HG03460 (cell line): ENCODE measurements around the gene NKD2.
"Not testable (repeated sequence)": the region's sequence is repeated elsewhere in the genome, so short reads cannot be mapped to it uniquely, and the experiment has no call there.

Source experiments
- ATAC-seq: cut with Tn5 transposase; IDR thresholded peaks from one replicate; pipeline ENCODE4 v1.9.1; 2021; ENCODE audit not compliant: unreplicated experiment

Gene NKD2

DNA sequence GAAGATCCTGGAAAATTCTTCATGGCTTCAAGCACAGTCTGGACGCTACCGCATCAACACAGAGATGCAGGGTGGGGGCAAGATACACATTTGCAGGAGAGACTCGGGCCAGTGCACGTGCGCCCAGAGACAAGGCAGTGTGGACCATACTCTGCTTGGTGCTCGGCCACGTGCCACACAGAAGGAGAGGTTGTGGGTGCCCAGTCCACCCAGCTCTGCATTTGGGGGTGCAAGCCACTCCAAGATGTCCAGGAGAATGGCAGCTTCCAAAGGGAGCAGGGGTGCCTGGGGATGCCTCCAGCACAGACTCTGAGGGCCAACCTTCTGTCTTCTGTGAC lies 4.3 kb downstream of the NKD2 start:
- ATAC-seq: no peak

DNA sequence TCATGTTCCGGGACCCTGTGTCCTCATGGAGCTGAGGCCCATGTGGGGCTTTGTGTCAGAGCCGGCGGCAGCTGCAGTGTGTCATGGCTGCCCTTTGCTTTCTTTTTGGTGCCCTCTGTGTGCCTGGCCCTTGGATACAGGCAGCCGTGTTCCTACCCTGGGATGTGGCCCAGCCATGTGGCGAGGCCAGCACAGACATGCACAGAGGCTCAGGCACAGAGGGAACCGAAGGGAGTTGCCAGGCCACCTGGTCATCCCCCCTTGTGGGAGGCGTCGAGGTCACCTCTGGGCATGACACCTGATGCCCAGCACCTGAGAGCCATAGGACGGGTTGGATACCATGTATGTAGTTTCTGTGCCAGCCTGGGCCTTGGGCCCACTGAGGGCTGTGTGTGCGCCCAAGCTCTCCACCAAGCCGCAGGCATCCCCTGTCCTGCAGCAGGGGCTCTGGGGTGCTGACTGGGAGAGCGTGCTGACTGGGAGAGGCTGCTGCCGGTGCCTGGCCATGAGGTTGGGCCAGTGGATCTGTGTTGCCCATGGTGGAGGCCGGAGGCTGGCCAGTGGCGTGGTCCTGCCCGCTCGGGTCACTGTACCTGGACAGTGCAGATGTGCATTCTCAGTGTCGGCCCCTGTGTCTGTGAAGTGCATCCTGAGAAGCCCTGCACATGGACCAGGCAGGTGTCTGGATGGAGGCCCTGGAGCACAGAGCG lies 4.8 kb downstream of the NKD2 start:
- no peak for ATAC-seq

DNA sequence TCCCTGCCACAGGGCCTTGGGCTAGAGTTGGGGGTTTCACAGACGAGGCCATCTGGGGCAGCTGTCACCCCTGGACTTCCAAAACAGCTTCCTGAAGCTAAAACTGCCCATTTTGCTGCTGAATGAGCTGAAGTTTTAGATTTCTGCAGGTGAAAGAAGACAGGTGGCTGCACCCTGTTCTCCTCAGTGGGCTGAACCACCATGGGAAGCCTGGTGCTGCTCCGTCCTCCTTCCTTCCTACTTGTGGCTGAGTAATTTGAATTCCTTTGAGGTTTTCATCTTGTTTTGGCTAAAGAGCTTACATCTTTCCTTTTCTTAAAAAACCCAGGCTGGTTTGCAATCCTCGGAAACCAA lies 5.3 kb downstream of the NKD2 start:
- ATAC-seq: no peak

DNA sequence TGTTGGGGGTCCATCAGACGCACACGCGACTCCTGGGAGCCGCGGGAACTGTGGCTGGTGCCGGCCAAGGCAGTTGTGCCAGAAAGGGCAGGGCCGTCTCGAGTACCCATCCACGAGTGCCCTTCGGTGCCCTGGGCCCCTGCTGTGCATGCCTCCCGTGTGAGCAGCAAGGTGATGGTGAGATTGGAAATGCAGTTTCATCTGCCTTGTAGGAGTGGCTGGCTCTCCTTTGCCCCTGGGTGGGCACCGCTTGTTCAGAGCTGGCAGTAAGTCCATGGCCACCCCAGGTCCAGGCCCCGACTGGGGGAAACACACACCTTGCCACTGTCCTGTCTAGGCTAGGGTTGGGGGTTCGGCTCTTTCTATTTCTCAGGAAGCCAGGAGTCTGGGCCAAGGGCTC lies 5.7 kb downstream of the NKD2 start:
- ATAC-seq: no peak

DNA sequence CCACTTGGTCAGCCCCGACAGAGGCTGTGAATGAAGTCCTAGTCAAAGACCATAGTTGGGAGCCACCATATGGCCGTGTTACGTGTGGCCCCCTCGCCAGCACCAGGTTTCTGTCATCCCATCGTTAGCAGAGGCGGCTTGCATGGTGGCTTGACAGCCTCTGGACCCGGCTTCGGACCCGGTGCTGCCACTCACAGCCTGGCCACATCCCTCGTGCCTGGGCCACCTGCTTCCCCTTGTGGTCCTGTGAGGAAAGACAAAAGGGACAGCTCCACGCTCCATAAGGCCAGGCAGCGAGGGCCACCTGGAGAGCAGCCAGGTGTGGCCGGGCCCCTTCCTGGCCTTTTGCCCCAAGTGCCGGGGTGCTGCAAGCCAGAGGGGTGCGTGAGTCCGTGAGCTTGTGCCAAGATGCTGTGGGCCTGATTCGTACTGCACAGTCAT lies 6.2 kb downstream of the NKD2 start:
- no peak for ATAC-seq

DNA sequence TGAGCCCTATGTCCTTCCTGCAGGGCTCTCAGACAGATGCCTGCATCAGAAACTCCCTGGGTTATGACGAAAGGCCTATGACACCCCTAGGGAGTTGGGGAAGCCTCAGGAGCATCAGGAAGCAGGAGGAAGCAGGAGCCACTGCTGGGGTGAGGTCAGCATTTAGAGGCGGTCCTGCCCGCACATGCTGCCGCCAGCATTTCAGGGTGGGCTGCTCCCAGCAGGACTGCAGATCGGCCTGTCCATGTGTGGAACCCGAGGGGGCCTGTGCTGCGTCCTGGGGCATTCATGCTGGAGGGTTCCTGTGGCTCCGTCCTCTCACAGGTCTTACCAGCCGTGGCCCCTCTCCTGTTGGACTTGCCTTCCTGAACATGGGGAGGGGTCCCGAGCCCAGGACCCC lies 6.9 kb downstream of the NKD2 start:
- no peak for ATAC-seq

DNA sequence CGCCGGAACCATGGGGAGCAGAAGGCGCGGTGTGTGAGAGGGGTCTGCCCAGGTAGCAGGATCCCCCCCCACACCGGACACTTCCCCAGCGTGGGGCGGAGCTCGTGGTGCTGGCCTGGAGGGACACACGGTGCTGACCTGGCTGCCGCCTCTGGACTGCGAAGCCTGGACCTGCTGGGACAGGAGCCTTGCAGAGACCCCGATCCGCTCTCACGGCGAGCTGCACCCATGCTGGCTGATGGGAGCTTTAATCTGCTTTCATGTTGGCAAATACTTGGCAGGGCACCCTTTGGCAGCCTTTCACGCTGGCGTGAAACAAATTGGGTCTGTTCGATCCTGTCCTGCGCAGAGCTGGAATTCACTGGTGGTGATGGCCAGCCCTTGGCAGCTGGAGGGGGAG lies 7.4 kb downstream of the NKD2 start:
- no peak for ATAC-seq

DNA sequence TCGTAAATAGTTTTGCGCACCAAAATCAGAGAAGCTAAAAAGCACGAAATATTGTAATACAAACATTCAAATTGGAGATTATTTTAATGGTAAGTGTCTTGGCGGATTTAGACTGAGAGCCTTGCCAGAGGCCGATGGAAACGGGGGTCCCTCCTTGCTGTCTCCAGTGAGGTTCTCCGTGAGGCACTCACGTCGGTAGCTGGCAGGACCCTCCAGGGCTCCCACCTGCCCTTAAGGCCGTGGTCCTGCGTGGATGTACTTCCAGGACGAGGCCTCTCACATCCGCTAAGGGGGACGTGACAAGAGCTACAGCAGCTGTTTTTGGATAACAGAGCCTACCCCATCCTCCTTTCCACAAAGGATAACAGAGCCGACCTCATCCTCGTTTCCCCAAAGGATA lies 7.9 kb downstream of the NKD2 start:
- ATAC-seq: no peak

DNA sequence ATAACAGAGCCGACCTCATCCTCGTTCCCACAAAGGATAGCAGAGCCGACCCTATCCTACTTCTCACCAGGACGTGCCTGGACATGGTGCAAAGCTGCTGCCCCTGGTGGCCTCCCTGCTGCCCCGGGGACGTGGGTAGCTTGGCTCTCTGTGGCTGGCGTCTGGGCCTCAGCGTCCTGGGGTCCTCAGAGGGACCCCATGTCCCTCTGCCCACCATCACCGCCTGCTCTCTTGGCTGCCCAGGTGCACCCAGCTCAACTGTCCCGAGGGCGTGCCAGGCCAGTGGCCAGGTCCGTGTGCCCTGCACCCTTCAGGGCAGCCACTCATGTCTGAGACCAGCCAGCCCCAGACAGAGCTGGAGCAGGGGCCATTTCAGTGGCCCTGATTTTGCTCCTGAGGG lies 8.5 kb downstream of the NKD2 start:
- ATAC-seq: no peak

DNA sequence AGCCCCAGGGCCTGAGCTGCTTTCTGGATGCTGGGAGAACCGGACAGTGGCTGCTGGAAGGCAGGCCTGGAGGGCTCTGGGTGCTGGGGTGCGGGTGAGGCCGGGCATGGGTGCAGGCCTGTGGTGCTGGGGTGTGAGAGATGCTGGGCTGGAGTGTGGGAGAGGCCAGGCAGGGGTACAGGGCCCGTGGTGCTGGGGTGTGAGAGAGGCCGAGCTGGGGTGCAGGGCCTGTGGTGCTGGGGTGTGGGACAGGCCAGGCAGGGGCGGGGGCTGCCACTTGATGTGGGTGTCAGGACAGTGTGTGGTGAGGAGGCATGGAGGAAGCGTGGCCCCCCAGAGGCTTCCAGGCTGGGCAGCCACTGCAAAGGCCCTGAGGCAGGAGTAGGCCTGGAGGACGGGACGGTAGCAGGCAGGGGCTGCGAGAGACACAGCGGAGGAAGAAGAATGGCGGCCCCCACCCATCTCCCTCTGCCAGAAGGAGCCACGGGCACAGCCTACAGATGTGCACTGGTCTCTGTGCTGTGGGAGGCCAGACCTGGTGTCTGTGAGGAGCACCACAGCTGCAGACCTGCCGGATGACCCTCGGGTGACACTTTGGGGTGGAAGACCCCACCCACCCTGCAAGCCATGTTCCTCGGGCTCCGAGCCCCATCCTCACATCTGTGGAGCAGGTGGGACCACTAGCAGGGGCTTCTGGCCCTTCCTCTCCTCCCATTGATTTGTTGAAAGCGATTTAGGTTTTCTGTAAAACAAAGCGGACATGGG lies 9.3 kb downstream of the NKD2 start:
- no peak for ATAC-seq

DNA sequence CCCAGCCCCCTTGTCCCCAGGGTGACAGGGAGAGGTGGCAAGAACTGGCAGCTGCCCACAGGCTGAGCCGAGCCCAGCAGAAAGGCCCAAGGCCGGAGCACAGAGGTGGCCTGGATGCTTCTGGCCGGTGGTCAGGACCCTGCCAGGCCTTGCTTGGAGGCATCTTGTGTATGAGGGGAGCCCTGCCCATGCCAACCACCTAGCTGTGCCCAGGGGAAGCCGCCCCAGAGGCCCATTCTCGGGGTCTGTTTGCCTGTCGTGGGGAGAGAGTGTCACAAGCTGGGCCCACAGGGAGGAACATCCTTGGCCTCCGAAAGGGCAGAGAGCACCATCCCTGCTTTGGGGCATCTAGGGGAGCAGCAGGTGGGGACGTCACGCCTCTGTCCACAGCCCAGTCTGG lies 10.0 kb downstream of the NKD2 start:
- no peak for ATAC-seq

DNA sequence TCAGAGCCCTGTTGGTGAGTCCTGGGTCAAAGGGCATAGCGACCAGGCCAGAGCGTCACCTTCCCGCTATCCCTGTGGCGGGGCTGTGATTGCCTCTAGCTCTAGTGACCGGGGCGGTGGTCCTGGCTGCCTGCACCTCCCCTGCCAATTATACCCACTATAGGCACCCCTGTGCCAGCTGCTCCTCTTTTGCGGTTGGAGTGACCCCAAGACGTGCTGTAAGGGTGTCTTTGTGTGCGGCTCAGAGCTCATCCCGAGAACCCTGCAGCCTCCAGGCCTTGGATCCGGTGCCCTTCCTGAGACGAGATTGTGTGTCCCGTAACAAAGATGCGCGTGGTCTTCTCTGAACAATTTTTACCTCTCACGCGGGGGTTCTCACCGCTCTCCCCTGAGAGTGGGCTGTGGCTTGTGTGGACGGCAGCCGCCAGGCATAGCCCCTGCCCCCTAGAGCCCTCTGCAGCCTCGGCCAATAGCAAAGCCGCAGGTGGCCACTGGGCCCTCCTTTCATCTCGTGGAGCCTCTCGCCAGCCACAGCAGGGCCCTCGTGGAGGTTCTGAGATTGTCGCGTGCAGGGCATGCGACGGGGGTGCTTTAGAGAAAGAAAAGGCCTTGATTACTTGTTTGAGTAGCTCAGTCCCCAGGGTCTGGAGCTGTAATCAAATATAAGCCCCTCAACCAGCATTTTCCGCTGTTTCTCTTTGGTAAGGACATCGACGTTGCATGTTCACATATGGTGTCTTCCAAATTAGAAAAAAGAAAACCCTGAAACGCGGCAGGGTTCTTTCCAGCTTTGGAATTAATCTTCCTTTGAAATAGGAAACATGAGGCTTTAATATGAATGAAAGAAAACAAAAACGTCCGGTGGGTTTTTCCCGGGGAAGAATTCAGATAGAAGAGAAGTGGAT lies 10.7 kb downstream of the NKD2 start:
- no peak for ATAC-seq

DNA sequence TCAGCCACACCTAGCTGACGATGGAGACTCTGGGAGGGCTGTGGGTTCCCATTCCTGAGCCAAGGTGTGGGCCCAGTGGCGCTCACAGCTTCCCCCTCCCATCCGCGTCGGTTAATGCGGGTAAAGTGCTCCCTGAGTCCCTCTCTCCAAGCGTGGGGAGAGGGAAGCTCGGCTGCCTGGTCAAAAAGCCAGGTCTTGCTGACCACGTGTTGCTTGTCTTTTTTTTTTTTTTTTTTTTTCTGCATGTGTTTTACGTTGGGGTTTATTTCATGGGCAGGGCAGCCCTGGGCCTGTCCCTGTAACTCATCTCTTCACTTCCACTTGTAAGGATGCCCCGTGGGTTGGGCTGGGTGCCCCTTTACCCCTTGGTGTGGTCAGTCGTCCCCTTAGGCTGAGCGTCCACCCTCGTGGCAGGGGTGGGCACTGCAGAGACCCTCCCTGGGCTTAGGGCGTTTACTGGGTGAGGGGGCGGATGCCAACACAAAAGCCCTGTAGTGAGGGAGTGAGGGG lies 11.9 kb downstream of the NKD2 start:
- ATAC-seq: no peak

DNA sequence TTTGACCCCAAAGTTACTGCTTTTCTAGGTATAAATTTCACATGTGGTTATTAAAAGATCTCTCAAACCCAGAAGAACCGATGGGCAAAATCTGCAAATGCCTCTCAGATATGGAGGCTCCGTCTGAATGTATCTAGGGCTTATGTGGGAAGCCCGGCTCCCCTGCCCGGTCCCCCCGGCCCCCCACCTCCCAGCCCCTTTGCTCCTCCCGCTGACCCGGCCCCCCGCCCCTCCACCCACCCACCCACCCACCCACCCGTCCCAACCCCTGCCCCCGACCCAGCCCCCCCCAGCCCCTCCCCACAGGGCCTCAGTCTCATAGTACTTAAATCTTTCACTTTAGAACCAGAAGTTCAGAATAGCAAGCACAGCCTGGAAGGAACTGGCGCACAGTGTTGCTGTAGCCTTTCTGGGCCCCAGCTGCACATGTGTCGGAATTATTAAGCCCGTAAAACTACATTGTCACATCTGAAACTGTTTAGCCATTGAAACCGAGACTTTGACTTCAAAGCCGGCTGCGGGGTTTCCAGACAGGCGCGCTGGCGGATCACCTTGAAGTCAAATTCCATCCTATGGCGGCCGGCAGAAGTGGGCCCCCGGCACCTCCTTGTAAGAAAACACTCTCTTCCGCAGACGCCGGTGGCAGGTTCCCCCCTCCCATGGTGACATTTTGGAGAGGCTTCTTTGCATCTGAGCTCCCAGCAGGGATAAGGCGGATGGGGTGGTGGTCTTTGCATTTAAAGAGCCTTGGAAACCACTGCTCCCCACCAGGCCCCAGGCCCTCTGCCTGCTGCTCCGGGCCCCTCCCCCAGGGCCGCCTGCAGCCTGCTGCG lies 12.8 kb downstream of the NKD2 start:
- ATAC-seq: no peak

DNA sequence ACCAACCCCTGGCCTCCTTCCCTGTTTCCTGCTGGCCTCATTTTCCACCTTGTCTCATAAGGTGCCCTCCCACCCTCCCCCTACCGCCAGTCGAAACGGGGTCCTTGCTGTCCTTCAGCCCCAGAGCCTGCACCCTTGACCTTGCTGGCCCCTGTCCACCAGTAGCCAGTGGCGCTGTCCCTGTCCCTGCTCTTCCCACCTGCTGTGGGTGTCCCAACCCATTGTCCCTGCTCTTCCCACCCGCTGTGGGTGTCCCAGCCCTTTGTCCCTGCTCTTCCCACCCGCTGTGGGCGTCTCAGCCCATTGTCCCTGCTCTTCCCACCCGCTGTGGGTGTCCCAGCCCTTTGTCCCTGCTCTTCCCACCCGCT lies 13.4 kb downstream of the NKD2 start:
- ATAC-seq: not testable (repeated sequence)

DNA sequence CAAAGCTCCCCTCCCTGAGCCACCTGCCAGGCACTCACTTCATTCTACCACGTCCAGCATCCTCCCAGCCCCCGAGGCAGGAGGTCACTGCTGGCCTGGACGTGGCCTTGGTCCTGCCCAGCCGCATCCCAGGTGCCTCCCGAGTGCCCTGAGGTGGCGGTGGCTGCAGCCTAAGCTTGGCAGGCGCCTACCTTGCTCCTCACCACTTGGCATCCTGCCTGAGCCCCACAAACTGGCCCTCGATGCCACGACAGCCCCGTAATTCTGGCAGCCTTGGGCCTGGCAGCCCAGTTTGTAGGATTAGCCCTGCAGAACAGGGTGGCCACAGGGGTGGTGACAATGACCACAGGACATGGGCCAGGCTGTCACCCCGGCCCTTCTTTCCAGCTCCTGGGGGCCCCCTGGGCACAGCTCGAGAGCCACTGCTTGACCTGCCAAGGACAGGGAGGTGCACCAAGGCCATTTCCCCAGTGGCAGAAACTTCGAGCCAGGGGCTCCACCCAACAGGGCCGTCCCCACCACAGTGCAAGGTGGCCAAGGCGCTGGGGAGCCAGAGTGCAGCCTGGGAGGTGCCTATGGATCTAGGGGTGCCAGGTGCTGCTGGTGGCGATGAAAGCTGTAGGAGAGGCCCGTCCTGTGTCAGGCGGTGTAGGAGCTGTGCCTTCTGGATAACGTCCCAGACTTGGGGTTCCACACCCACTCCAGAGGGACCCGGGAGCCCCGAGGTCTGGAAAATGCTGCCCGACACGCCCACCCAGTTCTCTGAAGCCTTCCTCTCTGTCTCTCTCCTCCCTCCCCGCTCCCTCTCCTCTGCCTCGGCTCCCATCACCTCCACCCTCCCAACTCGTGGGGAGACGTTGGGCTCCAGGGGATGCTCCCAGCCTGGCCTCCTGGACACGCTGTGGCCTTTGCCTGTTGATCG lies 18.4 kb downstream of the NKD2 start:
- ATAC-seq: no peak

DNA sequence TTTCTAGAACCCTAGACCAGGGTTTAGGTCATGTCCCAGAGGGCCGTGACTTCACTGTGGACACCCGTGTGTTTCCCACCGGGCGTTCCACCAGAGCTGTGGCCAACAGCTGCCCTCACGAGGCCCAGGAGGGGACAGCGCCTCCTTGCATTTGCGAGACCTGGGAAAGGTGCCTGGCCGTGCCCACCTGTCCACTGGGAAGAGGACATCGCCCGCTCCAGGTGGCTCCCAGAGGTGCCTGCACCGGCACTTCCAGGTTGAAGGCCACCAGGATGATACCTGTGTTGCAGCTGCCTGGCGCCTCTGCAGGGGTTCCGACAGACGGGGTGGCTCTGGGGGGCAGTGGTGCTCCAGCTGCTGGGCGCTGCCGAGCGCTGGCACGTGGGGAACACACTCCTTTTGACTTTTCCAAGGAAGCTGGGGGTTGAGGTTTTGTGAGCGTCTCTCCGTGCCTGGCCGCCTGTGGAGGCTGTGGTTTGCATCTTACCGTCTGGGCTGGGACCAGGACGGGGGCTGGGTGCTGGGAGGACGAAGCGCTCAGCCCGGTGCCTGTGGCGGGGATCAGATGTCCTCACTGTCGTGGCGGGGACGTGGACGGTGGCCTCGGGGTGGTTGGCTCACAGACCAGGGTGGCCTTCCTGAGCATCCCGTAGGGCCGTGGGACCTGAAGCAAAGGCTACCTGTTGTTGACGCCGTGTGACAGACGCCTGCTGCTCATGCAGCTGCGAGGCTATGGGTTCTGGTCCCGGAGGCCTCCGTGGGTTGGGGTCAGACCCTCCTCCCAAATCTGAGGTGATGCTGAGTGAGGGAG lies 19.2 kb downstream of the NKD2 start:
- no peak for ATAC-seq

DNA sequence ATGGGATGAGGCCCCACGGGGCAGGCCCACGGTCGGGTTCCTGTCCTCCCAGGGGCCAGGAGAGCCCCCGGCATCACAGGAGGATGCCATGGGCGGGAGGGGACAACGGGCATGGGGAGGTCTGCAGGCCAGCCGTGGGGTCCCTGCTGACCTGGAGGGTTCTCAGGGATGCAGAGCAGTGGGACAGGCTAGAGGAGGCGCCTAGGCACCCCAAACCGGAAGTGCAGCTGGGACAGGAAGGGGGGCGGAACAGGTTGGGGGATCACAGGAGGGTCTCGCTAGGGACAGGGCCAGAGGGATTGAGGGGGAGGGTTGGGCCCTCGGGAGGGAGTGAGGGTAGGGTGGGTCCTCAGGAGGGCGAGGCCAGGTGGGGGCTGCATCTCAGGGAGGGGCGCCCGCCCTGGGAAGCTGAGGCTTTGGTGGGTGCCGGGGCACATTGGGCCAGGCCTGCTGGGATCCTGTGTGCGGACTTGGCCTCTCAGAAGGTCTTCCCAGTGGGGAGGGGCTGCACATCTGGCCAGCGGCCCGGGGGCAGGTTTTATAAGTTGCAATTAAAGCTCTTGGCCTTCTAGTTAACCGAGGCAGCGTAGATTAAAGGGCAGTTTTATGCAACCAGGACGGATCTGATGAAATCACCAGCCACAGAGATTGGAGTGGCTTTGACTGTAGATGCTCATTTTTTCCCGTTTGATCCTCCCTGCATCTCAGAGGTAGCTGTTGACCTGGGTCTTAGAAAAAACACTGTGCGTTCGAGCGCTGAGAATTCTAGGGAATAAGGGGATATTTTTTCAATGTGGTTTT lies 20.1 kb downstream of the NKD2 start:
- ATAC-seq: no peak
